Central memory CD8-positive, alpha-beta T cell (primary cell): Measurements from ENCODE around the gene ST6GALNAC2.

Experiments used
- ATAC-seq: fragments of 150-1000 bp; cut with Tn5 transposase; replicated peaks from 2 replicates; pipeline ENCODE4 v1.10.0; 2022; ENCODE audit warnings: mild to moderate bottlenecking, moderate FRiP score, moderate number of reproducible peaks; ENCODE audit not compliant: poor library complexity, severe bottlenecking; ENCODE audit errors: extremely low read depth
- DNase-seq, 2 donors: peaks; one replicate each; pipeline ENCODE4 v3.0.0; 2021; ENCODE audit warnings: low spot score in 2 of 2
- H3K27ac Mint-ChIP-seq: one replicate; pipeline ENCODE4 v1.8.0; 2022; ENCODE audit warnings: low read depth, mild to moderate bottlenecking, moderate library complexity, mixed read lengths
- H3K27me3 Mint-ChIP-seq: one replicate; pipeline ENCODE4 v1.8.0; 2022; ENCODE audit warnings: mixed read lengths
- H3K36me3 Mint-ChIP-seq: one replicate; pipeline ENCODE4 v1.8.0; 2022; ENCODE audit warnings: mild to moderate bottlenecking, moderate library complexity, mixed read lengths; ENCODE audit not compliant: insufficient read depth
- H3K4me1 Mint-ChIP-seq: one replicate; pipeline ENCODE4 v1.8.0; 2022; ENCODE audit warnings: mixed read lengths
- H3K4me3 Mint-ChIP-seq: one replicate; pipeline ENCODE4 v1.8.0; 2022; ENCODE audit warnings: mild to moderate bottlenecking, moderate library complexity, mixed read lengths
- H3K9me3 Mint-ChIP-seq: one replicate; pipeline ENCODE4 v1.8.0; 2022; ENCODE audit warnings: mixed read lengths

Gene ST6GALNAC2

DNA sequence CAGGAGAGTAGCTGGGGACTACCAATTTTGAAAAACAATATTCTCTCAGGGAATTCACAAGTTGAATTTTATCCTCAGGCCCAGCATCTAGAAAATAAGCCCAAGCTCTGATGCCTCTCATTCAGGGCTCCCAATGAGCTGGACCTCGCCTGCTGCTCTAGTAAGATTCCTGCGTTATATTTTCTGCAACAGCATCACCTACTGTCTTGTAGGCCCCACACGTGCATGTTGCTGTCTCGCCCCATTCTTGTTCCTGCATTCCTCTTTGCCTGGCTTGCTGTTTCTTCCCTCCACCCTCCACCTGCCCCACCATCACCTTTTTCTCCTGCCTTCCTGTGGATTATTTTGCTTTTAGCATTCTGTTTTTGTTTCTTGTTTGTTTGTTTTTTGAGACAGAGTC lies 8.3 kb upstream of the ST6GALNAC2 start:
- H3K36me3 Mint-ChIP-seq = no peaks in the 10 kb centered on the region
- no peaks in the 10 kb centered on the region for H3K9me3 Mint-ChIP-seq
- peaks cover 54% of the 10 kb centered on the region for H3K27me3 Mint-ChIP-seq
- H3K4me3 Mint-ChIP-seq = no peak overlapping the region
- ATAC-seq (no peak), DNase-seq (no peak)
- H3K27ac Mint-ChIP-seq = no peak overlapping the region
- no peaks in the 10 kb centered on the region for H3K4me1 Mint-ChIP-seq

DNA sequence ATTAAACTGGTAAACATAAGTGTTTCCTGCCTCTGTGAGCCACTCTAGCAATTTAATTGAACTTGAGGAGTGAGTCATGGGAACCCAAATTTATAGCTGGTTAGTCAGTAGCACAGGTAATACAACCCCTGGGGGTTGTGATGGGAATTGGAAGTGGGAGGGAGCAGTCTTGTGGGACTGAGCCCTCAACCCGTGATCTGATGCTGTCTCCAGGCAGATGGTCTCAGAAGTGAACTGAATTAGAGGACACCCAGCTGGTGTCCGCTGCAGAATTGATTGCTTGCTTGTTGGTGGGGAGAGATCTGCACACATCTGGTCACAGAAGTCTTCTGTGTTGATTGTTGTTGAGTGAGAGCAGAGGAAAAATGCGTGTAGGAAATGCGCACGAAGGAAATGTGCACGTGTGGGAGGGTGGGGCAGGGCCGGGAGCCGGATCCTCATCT lies 7.7 kb upstream of the ST6GALNAC2 start:
- ATAC-seq = no peak
- Mint-ChIP-seq H3K27me3 (peaks cover 54% of the 10 kb centered on the region), H3K4me1 (no peaks in the 10 kb centered on the region), H3K27ac (no peak overlapping the region), H3K36me3 (no peaks in the 10 kb centered on the region), H3K9me3 (no peaks in the 10 kb centered on the region), H3K4me3 (no peak overlapping the region)
- DNase-seq = no peak

DNA sequence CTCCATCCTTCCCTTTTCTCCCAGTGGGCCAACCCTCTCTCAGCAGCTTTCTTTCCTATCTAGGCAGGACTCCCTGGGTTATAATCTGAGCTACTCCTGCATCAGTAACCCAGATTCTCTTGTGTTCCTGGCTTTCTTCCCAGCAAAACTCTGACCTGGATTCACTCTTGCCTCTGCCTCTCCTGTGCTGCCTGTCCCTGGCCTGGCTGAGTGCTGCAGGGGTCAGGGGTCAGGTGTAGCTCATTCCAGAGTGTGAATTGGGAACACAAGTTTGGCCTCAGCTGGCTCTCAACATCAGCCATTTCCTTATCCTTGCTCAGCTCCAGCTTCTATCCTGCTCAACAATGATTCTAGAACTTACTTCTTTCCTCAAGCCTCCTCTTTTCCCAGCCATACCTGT lies 2.5 kb upstream of the ST6GALNAC2 start:
- ATAC-seq = no peak
- Mint-ChIP-seq H3K4me1 (peaks cover 10% of the 10 kb centered on the region), H3K9me3 (no peaks in the 10 kb centered on the region), H3K27me3 (peaks cover 41% of the 10 kb centered on the region), H3K36me3 (no peaks in the 10 kb centered on the region), H3K27ac (no peak overlapping the region), H3K4me3 (no peak overlapping the region)
- no peak for DNase-seq

DNA sequence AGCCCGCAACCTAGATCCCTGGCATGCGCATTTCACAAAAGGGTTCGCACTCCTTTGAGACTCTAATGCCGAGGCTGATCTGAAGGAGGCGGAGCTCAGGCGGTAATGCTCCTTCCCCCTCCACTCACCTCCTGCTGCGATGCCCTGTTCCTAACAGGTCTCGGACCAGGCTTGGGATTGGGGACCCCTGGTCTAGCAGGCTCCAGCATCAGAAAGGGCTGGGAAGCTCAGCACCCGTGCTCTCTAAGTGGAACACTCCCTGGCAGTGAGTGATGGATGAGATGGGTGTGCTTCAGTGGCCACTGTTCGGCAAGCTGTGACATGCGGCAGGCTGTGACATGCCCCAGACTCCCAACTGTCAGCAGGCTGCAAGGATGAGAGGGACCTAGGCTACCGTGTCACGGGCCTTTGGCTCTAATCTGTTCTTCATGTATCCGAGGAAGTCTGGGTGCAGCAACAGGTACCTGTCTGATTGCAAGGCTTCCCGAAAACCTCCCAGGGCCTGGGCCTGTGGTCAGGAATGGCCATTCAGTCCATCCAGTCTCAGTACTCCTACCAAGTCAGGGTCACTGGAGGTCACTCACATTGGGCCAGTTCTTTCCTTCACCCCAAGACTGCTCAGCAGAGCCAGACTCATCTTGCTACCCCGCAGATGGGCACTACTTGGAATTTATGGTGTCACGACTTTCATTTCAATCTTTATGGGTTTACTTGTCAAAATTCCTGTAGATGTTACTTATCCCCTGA lies 1.3 kb upstream of the ST6GALNAC2 start:
- no peak for ATAC-seq
- peak overlapping the region; percentile 74 for H3K4me3 Mint-ChIP-seq
- no peak overlapping the region for H3K27ac Mint-ChIP-seq
- no peaks in the 10 kb centered on the region for H3K9me3 Mint-ChIP-seq
- H3K4me1 Mint-ChIP-seq = peaks cover 10% of the 10 kb centered on the region
- no peak for DNase-seq
- peaks cover 39% of the 10 kb centered on the region for H3K27me3 Mint-ChIP-seq
- no peaks in the 10 kb centered on the region for H3K36me3 Mint-ChIP-seq

DNA sequence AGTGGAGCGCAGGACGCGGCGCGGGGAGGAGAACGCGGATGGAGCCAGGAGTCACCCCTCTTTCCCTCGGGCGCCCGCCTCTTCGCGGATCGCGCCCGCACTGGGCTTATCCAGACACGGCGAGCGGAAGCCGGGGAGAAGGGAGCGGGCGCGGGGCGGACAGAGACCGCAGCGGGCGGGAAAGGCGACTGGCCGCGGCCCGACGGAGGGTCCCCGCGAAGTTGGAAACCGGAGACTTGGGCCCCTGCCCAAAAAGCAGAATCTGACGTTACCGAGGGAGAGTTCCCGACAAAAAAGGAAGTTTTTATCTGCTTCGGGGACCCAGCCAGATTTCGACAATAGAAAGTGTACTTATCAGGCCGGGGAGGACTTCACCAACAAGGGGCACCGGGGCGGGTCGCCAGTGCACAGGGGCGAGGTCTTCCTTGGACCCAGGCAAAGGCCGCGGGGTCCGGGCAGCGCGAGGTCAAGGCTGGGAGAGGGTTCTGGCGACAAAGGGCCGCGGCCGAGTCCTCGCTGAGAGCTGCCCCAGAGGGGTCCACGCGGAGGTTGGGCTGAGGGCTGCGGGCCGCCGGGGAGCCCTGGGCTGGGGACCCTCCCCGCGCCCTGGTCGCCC lies 519 bp downstream of the ST6GALNAC2 start:
- Mint-ChIP-seq H3K27ac (no peak overlapping the region), H3K9me3 (no peaks in the 10 kb centered on the region), H3K4me1 (peaks cover 10% of the 10 kb centered on the region), H3K4me3 (peak overlapping the region; percentile 74), H3K27me3 (peaks cover 37% of the 10 kb centered on the region), H3K36me3 (no peaks in the 10 kb centered on the region)
- DNase-seq = no peak
- ATAC-seq = no peak

DNA sequence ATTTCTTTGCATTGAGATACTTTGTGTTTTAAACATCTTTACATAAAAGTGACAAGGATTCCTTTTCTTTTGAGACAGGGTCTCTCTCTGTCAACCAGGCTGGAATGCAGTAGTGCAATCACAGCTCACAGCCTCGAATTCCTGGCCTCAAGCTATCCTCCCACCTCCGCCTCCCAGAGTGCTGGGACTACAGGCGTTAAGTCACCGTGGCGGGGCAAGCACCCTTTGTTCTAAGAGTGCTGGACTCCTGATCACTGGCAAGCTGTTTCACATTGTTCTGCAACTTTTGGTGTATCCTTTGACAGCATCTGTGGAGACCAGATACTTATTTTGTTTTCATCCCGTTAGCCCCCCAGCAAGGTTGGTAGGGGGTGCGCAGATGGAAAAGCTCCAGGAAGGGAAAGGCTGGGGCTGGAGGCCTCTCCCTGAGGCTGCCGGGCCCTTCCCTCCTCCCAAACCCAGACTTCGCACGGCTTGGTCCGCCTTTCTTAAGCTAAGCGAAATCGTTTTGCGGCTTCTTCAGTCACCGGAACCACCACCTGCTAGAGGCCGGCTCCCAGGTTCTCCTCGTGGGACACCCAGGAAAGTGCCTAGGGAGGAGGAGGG lies 1.1 kb downstream of the ST6GALNAC2 start:
- DNase-seq (no peak), ATAC-seq (no peak)
- peaks cover 31% of the 10 kb centered on the region for H3K27me3 Mint-ChIP-seq
- peaks cover 10% of the 10 kb centered on the region for H3K4me1 Mint-ChIP-seq
- no peaks in the 10 kb centered on the region for H3K9me3 Mint-ChIP-seq
- peak overlapping the region; percentile 74 for H3K4me3 Mint-ChIP-seq
- no peak overlapping the region for H3K27ac Mint-ChIP-seq
- no peaks in the 10 kb centered on the region for H3K36me3 Mint-ChIP-seq

DNA sequence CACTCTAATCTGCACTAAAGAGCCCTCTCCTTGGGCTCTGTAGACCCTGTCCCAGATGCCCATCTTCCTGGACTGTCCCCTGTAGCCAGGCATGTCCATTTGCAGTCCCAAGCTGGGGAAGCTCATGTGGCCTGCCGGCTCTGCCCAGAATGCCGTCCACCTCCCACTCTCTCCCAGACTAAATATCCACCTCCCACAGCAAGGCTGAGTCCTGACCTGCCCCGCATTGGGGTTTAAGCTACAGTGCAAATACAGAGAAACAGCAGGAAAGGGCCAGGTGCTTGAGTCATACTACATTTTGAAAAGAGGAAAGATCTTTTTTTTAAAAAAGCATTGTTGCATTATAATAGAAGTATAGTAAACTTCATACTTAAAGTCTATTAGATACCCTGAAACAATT lies 3.0 kb downstream of the ST6GALNAC2 start:
- peaks cover 12% of the 10 kb centered on the region for H3K27me3 Mint-ChIP-seq
- no peak for DNase-seq

DNA sequence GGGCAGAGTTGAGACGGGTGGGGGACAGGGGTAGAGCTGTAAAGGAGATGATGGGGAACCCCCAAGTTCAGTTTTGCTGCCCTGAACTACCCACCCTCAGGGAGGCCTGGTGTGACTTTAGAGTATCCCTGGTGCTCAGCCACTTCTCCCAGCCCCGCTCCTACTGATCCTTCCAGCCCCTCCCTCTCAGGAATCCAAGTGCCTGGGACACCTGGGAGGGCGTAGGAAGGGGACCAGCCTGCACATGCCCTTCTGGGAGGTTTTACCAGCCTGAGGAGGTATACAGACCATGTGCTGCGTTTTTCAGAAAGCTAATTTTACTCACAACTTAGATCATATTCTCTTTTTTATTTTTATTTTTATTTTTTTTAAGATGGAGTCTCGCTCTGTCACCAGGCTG lies 4.1 kb downstream of the ST6GALNAC2 start:
- peaks cover under 1% of the 10 kb centered on the region for H3K27me3 Mint-ChIP-seq
- no peak overlapping the region for H3K4me3 Mint-ChIP-seq
- H3K9me3 Mint-ChIP-seq = no peaks in the 10 kb centered on the region
- no peaks in the 10 kb centered on the region for H3K36me3 Mint-ChIP-seq
- DNase-seq = no peak
- no peak for ATAC-seq
- H3K4me1 Mint-ChIP-seq = peaks cover 6% of the 10 kb centered on the region
- no peak overlapping the region for H3K27ac Mint-ChIP-seq

More for the DNA sequence above, 3.0 kb downstream of the ST6GALNAC2 start:
- Mint-ChIP-seq H3K27ac (no peak overlapping the region), H3K36me3 (no peaks in the 10 kb centered on the region), H3K4me1 (peaks cover 10% of the 10 kb centered on the region), H3K9me3 (no peaks in the 10 kb centered on the region), H3K4me3 (no peak overlapping the region)
- ATAC-seq = no peak

DNA sequence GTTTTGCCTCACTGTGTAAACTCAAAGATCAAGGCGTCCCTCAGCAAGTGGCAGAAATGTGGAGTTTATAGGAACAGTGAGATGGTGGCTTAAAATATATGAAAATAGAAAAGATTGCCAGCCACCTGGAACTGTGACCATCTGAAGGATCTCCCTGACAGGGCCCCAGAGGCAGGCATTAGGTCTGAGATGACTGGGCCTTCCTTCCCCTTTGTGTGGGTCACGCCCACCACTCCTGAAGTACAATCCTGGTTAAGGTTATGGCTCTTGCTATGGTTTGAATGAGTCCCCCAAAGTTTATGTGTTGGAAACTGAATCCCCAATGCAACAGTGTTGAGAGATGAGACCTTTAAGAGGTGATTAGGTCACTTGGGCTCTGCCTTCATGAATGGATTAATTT lies 6.4 kb downstream of the ST6GALNAC2 start:
- Mint-ChIP-seq H3K27me3 (no peaks in the 10 kb centered on the region), H3K36me3 (no peaks in the 10 kb centered on the region), H3K4me3 (no peak overlapping the region), H3K27ac (no peak overlapping the region), H3K9me3 (no peaks in the 10 kb centered on the region), H3K4me1 (no peaks in the 10 kb centered on the region)
- DNase-seq = no peak
- no peak for ATAC-seq

DNA sequence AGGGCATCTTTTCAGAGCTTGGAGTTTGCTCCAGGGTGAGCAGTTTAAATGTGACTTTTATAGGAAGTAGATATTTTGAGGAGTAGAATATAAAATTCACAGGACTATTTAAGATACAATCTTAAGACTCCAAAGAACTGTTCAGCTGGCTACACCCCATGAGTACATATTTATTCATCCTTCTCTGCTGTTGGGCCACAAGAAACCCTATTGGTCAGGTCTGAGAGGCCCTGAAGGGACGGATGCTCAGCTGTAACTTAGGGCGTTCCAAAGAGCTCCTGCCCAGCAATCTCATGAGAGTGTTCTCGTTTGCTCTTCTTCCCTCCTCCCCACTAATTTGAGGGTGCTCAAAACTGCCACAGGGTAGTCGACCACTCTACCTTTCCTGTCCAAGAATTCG lies 7.3 kb downstream of the ST6GALNAC2 start:
- H3K27me3 Mint-ChIP-seq = no peaks in the 10 kb centered on the region
- DNase-seq (no peak), ATAC-seq (no peak)
- H3K27ac Mint-ChIP-seq = no peak overlapping the region
- H3K9me3 Mint-ChIP-seq = no peaks in the 10 kb centered on the region
- H3K4me1 Mint-ChIP-seq = no peaks in the 10 kb centered on the region
- no peaks in the 10 kb centered on the region for H3K36me3 Mint-ChIP-seq
- no peak overlapping the region for H3K4me3 Mint-ChIP-seq

DNA sequence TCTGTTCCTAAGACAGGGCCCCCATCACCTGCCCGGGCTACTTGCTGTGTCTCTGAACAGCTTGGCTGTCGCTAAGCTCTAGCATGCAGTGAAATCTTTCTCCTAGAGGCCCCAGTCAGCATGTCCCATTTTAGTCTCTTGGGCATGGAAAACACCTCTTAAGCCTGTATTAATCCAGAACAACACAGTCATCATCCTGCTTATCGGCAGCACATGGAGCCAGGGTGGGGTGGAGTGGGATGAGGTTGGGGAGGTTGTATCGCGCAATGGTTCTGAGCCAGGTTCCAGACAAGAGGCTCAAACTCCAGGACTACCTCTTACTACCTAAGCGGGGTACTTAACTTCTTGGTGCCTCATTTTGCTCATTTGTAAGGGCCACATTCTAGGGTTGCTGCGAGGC lies 7.8 kb downstream of the ST6GALNAC2 start:
- Mint-ChIP-seq H3K4me3 (no peak overlapping the region), H3K9me3 (no peaks in the 10 kb centered on the region), H3K27me3 (no peaks in the 10 kb centered on the region), H3K36me3 (no peaks in the 10 kb centered on the region), H3K27ac (no peak overlapping the region), H3K4me1 (no peaks in the 10 kb centered on the region)
- DNase-seq (no peak), ATAC-seq (no peak)

DNA sequence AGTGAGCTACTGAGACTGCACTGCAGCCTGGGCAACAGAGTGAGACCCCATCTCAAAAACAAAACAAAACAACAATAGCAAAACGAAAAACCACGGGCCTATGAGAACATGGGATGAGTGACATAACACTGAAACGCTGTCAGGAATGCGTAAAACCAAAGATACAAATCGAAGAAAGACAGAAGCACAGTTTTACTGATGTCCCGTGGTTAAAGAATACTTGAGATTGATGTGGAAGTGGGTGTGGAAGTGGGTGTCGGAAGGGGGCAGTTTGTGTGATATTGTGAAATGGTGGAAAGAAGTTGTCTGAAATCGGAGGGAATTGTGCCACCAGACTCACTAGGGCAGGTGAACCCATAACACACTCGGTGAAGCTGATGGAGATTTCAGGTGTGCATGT lies 9.5 kb downstream of the ST6GALNAC2 start:
- ATAC-seq (no peak), DNase-seq (no peak)
- Mint-ChIP-seq H3K27me3 (no peaks in the 10 kb centered on the region), H3K9me3 (no peaks in the 10 kb centered on the region), H3K4me3 (no peak overlapping the region), H3K27ac (no peak overlapping the region), H3K36me3 (no peaks in the 10 kb centered on the region), H3K4me1 (no peaks in the 10 kb centered on the region)

DNA sequence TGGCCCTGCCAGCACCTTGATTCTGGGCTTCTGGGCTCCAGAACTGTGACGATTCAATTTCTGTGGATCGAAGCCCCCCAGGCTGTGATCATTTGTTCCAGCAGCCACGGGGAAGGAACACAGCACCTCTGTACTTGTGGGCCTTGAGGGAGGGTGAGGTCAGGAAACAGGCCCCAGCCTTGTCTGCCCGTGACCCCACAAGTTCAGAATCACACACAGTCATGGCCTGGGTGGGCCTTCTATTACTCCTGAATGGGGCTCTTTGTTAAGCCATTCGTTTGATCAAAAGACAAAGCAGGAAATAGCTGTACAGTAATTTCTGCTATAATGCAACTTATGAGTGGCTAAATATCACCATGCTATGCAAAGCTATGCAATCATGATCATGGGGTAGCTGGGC lies 10.1 kb downstream of the ST6GALNAC2 start:
- H3K4me1 Mint-ChIP-seq = no peaks in the 10 kb centered on the region
- no peak overlapping the region for H3K4me3 Mint-ChIP-seq
- no peaks in the 10 kb centered on the region for H3K36me3 Mint-ChIP-seq
- no peaks in the 10 kb centered on the region for H3K9me3 Mint-ChIP-seq
- no peaks in the 10 kb centered on the region for H3K27me3 Mint-ChIP-seq
- DNase-seq = no peak
- H3K27ac Mint-ChIP-seq = no peak overlapping the region
- no peak for ATAC-seq
